PFSK-1 (cell line): ENCODE data around the gene AMPD2.

Experiments
- POLR2AphosphoS5 ChIP-seq: IDR thresholded peaks from 2 replicates; pipeline ENCODE4 v1.6.1; 2012; ENCODE audit warnings: low read depth, mild to moderate bottlenecking, control low read depth, low read length, moderate library complexity
- REST ChIP-seq, 2 experiments: IDR thresholded peaks; 2 replicates each; pipeline versions ENCODE4 v1.6.1 to v1.8.0; 2011 to 2012; ENCODE audit warnings: low read depth in 2 of 2, low read length in 2 of 2, control low read depth in 1 of 2, inconsistent platforms in 1 of 2, mild to moderate bottlenecking in 1 of 2, moderate library complexity in 1 of 2; ENCODE audit not compliant: insufficient read depth in 1 of 2
- TAF1 ChIP-seq: IDR thresholded peaks from 2 replicates; pipeline ENCODE4 v1.6.1; 2012; ENCODE audit warnings: low read length, control low read depth, borderline replicate concordance; ENCODE audit not compliant: insufficient read depth

GRCh38 chr1:109644670-109645069 is 25.0 kb downstream of the AMPD2 start:
- TF ChIP-seq REST (IDR thresholded peaks at IDR 0.05; ENCODE audit: insufficient read depth in 1 of 2, low read depth in 2 of 2, low read length in 2 of 2) (no peak), TAF1 (no peak), POLR2AphosphoS5 (no peak)
